H1 (cell line): ENCODE data around the gene ACY1. TPM values are rescaled to one million over a fixed set of nuclear protein-coding genes. Genes with fewer than 3 reads are reported as not detected.

ENCODE experiments used
- CHD7 ChIP-seq: fragments of 300-600 bp; sonication (generic); IDR thresholded peaks from 2 replicates; pipeline ENCODE4 v1.7.1; 2012; ENCODE audit warnings: low read length, moderate library complexity, mild to moderate bottlenecking, inconsistent platforms; ENCODE audit not compliant: insufficient replicate concordance
- EZH2 ChIP-seq: fragments of 200-600 bp; sonication (generic); IDR thresholded peaks from 2 replicates; pipeline ENCODE4 v1.7.1; 2012; ENCODE audit warnings: low read depth, mild to moderate bottlenecking, moderate library complexity, low read length, inconsistent platforms; ENCODE audit not compliant: severe bottlenecking
- HDAC2 ChIP-seq, 2 experiments: fragments of 300-600 bp in 1 of 2; sonication (generic) in 1 of 2; IDR thresholded peaks; 2 replicates each; pipeline ENCODE4 v1.6.1; 2011 to 2012; ENCODE audit warnings: low read depth in 2 of 2, low read length in 2 of 2, mild to moderate bottlenecking in 2 of 2, moderate library complexity in 2 of 2, borderline replicate concordance in 1 of 2, inconsistent platforms in 1 of 2
- JUND ChIP-seq: IDR thresholded peaks from 2 replicates; pipeline ENCODE4 v1.6.1; 2011; ENCODE audit warnings: mild to moderate bottlenecking, improper control_type of control experiment, low read length
- NANOG ChIP-seq: IDR thresholded peaks from 2 replicates; pipeline ENCODE4 v1.6.1; 2011; ENCODE audit warnings: low read length, low read depth, mild to moderate bottlenecking, inconsistent platforms; ENCODE audit not compliant: insufficient read depth, poor library complexity, severe bottlenecking
- SIN3A ChIP-seq, 2 experiments: IDR thresholded peaks in 1 of 2; conservative IDR thresholded peaks in 1 of 2; 2 replicates each; pipeline ENCODE4 v1.6.1; 2011 to 2012; ENCODE audit warnings: low read length in 2 of 2, improper control_type of control experiment in 1 of 2, low read depth in 1 of 2, mild to moderate bottlenecking in 1 of 2
- USF2 ChIP-seq: IDR thresholded peaks from 2 replicates; pipeline ENCODE4 v1.6.1; 2011; ENCODE audit warnings: low read length, improper control_type of control experiment
- YY1 ChIP-seq: IDR thresholded peaks from 2 replicates; pipeline ENCODE4 v1.6.1; 2011; ENCODE audit warnings: low read depth, mild to moderate bottlenecking, low read length
- polyA plus RNA-seq, 7 experiments: library from polyadenylated mRNA; depleted of rRNA in 3 of 7; stranded (reverse) in 5 of 7; unstranded in 2 of 7; fragments of >200 nt in 5 of 7; fragments of 200-250 nt in 2 of 7; gene quantifications; 1 replicate in 5 of 7; 2 replicates in 1 of 7; 4 replicates in 1 of 7; pipeline versions ENCODE4 v1.2.1 to v1.2.3, GENCODE V29; 2011 to 2013; ENCODE audit warnings: missing spikeins in 2 of 7, mixed read lengths in 2 of 7
- total RNA-seq: library from RNA; stranded (reverse); fragmentation: NEBNext Ultra II Directional; extraction: Animal tissue kit (Norgen Biotek cat#: 25700); gene quantifications from 2 replicates; pipeline ENCODE4 v1.2.1, GENCODE V29; 2021

ACY1 gene
- total and polyA plus RNA-seq, 2 of the 8 experiments (the other 6 are each of a cell fraction or from before 2014, with no cell fraction given): 48.3 to 113 TPM

DNA sequence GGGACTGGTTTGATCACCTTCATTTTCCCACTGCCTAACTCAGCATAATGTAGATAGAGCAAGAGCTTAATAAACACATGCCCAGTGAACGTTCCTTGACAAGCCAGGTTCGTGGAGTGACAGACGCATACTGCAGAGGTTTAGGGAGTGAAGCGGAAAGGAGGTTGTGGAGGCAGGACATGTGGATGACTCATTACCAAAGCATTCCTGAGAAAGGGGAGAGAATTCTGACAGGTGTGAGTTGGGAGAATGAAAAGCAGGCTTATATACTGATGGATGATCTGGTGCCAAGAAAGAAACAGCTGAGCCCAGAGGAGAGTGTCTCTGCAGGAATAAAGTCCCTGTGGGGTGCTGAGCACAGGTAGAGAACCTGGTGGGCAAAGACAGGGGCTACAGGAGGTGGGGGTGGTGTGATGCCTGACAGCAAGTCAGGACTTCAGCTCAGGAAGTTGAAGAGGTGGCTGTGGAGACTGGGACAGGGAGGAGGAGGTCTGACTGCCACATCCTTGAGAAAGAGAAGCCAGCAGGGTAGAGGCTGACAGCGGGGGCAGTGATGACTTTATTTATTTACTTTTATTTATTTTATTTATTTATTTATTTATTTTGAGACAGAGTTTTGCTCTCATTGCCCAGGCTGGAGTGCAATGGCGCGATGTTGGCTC, 14.7 kb downstream of the ACY1 start (continued):
- TF ChIP-seq CHD7: no peak
- TF ChIP-seq HDAC2 (IDR thresholded peaks at IDR 0.05; ENCODE audit: borderline replicate concordance in 1 of 2, low read depth in 2 of 2, low read length in 2 of 2): peak in 1 of 2 experiments; percentile 25; a peak in 1 of 4 replicates
- no peak for TF ChIP-seq YY1
- no peak for TF ChIP-seq USF2
- no peak for TF ChIP-seq EZH2
- peak in 1 of 2 experiments; percentile 87; a peak in 2 of 4 replicates for TF ChIP-seq SIN3A (conservative IDR thresholded peaks at IDR 0.05 in 1 of 2, IDR thresholded peaks at IDR 0.05 in 1 of 2; ENCODE audit: low read depth in 1 of 2, low read length in 2 of 2)
- peak; percentile 94 for TF ChIP-seq JUND
- no peak for TF ChIP-seq NANOG
